ENCODE results near the gene PRDM16.

GRCh38 chr1:3113741-3114056 is 44.7 kb downstream of the PRDM16 start:
- TF ChIP-seq CTCF (IDR thresholded peaks at IDR 0.05) (no peak), CEBPB (IDR thresholded peaks at IDR 0.05) (no peak), RAD21 (conservative IDR thresholded peaks at IDR 0.05 in 1 of 2, IDR thresholded peaks at IDR 0.05 in 1 of 2) (no peak), PBX3 (IDR thresholded peaks at IDR 0.05) (no peak), POLR2A (IDR thresholded peaks at IDR 0.05; ENCODE audit: low read length) (no peak), MAX (IDR thresholded peaks at IDR 0.05) (no peak), POLR2AphosphoS2 (conservative IDR thresholded peaks at IDR 0.05; ENCODE audit: low read length) (no peak), HMGXB4 (CRISPR knock-in tag; IDR thresholded peaks at IDR 0.05; ENCODE audit: borderline replicate concordance) (no peak), ZNF302 (CRISPR knock-in tag; IDR thresholded peaks at IDR 0.05) (no peak)

Measured in A549 (cell line).